Neural progenitor cell (in vitro differentiated cells): Measurements from ENCODE around the gene ARHGAP28.
A peak's percentile ranks its signal among the peaks of the same experiment; 100 is the strongest.

Source experiments
- CTCF ChIP-seq: fragments of 200-600 bp; sonication (generic); IDR thresholded peaks from 2 replicates; pipeline ENCODE4 v1.5.1; 2017; ENCODE audit warnings: antibody characterized with exemption, mild to moderate bottlenecking
- EZH2 ChIP-seq: fragments of 200-600 bp; sonication (generic); IDR thresholded peaks from 2 replicates; pipeline ENCODE4 v1.6.1; 2017; ENCODE audit warnings: antibody characterized with exemption, mild to moderate bottlenecking, moderate library complexity
- EZH2phosphoT487 ChIP-seq: fragments of 200-600 bp; sonication (generic); IDR thresholded peaks from 2 replicates; pipeline ENCODE4 v1.6.1; 2017; ENCODE audit warnings: antibody characterized with exemption

GRCh38 chr18:6729247-6730091, at the start of gene ARHGAP28:
- peak; percentile 47 for TF ChIP-seq CTCF
- TF ChIP-seq EZH2phosphoT487, result no peak
- TF ChIP-seq EZH2, result no peak
